Gastrocnemius medialis (tissue), 4 donors: ENCODE measurements around the gene HOXD10.

Experiments
- CTCF ChIP-seq, 5 experiments: fragments of 450-650 bp in 3 of 5; fragments of 200-600 bp in 2 of 5; sonication (generic) in 2 of 5; IDR thresholded peaks in 4 of 5; conservative IDR thresholded peaks in 1 of 5; 1 replicate in 4 of 5; 2 replicates in 1 of 5; pipeline ENCODE4 v1.5.1; 2016 to 2019; ENCODE audit warnings: antibody characterized with exemption in 5 of 5, mild to moderate bottlenecking in 3 of 5, moderate library complexity in 3 of 5
- POLR2A ChIP-seq, 2 donors: fragments of 450-650 bp; IDR thresholded peaks; one replicate each; pipeline ENCODE4 v1.6.1; 2017; ENCODE audit warnings: antibody characterized with exemption in 2 of 2, mild to moderate bottlenecking in 2 of 2, moderate library complexity in 2 of 2

- TF ChIP-seq CTCF (IDR thresholded peaks at IDR 0.05 in 4 of 5, conservative IDR thresholded peaks at IDR 0.05 in 1 of 5) = no peak
- TF ChIP-seq POLR2A (IDR thresholded peaks at IDR 0.05) = no peak
Observed at GRCh38 chr2:176084611-176085119, 31.9 kb upstream of the HOXD10 start.
